SIG-M5 (cell line): Measurements from ENCODE around the gene FOXO6.
A peak's percentile ranks its signal among the peaks of the same experiment; 100 is the strongest.

Experiments
- DNase-seq: peaks from one replicate; lab custom pipeline; 2025; lab: John Stamatoyannopoulos, UW

Gene FOXO6

DNA sequence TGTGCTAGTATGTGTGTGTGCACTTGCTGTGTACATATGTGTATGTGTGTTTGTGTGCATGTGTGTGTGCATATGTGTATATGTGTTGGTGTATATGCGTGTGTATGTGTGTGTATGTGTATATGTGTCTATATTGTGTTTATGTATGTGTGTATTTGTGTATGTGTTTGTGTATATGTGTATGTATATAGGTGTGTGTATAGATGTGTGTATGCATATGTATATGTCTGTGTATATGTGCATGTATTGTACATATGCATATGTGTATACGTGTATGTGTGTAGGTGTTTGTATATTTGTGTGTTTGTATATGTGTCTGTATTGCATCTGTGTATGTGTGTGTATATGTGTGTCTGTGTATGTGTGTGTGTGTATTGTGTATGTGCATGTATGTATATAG, 64.1 kb downstream of the FOXO6 start:
- DNase-seq, result no peak

DNA sequence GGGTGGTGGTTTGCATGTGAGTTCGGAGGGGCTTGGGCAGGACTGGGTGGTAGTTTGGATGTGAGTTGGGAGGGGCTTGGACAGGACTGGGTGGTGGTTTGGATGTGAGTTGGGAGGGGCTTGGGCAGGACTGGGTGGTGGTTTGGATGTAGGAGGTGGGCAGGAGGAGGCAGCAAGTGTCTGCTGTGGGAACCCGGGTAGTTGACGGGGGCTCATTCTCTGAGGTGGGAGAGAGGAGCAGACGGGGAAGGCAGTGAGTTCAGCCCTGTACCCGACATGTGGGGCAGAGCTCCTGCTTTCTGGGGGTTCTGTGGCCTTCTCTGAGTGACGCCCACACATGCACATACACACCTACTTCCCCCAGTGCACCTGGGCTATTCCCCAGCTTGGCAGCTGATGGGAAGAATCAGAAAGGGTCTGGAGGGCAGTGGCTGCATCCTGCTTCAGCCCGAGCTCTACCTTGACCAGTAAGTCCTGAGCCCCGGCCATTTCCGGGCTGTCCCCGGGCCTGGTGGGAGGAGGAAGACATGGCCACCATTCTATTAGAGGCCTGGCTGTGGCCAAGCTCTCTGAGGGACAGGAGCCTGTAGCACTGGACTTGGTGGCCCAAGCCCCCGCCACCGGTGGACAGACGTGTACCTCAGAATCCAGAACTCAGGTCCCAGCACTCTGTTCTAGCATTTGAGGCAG, 65.1 kb downstream of the FOXO6 start:
- no peak for DNase-seq

DNA sequence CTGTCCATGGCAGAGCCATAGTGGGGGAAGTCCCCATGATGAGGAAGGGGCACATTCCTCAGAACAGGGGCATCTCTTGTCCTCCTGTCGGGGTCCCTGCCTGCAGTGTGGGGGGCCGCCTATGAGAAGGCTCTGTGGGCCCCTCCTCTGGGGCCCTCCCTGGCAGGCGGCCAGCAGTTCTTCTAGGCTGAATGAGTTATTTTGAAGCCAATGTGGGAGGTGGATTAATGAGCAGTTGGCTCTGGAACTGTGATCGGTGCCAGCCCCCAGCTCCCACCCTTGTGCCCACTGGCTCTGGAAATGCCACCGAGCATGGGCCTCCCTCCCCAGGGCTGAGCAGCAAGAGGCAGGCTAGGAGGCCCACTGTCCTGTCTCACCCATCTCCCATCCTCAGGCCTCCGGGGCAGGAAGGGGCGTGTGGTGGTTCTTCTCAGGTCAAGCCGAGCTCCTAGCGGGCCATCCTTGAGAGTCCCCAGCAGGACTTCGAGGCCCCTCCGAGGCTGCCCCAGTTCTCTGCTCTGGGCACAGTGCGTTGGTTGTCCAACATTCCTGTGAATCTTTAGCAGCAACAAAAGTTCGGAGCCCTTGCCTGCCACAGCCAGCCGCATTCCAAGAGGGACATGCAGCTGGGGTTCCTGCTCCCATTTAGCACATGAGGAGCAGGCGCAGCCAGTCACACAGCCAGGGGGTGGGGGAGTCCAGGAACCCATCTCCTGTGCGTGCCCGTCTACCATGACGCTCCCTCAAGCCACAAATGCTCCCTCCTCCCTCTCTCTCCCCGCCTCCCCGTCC, 66.1 kb downstream of the FOXO6 start:
- DNase-seq, result no peak

DNA sequence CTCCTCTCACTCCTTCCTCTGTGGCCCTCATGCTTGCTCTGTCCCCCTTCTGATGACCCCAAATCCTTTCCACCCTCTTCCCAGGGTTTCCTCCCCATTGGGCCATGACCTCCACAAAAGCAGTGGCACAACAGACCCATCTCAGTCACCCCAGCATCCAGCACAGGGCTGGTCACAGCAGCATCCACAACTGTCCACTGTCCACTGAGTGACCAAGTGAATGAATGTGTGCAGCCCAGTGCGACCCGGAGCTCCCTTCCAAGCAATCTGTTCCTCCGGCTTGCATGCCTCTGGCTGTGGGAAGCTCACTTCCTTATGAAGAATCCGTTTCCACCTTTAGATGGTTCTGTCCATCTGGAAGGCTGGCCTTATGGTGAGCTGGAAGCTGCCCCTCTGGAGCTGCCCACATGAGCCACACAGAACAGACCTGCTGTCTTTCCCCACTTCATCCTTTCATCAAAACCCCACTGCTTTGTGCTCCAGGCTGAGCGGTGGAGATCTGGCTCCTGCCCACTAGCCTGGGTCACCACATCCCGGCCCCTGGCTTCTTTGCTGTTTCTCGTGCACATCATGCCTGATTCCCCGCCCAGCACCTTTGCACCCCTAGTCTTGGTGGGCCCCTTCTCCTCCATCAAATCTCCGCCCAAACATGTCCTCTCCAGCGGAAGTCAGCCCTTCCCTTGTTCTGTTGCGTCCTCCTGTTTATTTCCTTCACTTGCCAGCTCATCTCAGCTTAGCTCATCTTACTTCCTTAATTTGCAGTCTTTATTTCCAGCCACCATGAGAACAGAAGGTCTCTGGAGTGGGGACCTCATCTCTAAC, 66.9 kb downstream of the FOXO6 start:
- DNase-seq, result peak; percentile 14

DNA sequence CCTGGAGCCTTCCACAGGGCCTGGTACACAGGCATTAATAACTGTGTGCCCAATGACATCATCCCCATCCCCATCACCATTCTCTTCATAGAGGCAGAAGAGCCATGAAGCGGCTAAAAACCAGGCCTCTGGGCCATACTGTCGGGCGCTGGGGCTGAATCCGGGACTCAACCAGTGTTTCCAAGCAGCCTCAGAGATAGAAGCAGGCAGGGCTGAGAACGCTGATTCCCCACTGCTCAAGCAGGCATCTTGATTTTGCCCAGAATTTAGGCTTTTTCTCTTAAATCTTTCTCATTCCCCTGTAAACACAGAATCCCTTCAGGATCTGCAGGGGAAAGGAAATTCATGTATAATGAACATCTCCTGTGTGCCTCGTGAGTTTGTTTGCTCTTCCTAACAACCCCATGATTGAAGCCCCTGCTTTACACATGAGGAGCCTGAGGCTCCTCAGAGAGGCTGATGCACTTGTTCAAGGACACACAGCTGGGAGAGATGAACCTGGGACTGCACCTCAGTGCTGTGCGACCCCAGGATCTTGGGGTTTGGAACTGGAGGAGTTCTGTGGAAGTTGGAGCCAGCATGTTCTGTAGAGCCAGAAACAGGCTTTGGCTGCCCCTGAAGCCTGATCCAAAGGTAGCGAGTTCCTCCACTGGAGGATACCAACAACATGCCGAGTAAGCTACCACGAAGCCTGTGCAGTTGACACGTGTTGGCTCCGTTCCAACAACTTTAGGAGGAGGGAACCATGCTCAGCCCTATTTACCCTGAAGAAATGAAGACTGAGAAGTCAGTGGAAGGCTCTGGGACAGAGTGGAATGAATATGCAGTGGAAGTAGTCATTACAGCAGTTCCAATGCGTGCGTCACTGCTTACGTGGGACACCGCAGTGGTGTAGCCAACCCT, 67.8 kb downstream of the FOXO6 start:
- no peak for DNase-seq

DNA sequence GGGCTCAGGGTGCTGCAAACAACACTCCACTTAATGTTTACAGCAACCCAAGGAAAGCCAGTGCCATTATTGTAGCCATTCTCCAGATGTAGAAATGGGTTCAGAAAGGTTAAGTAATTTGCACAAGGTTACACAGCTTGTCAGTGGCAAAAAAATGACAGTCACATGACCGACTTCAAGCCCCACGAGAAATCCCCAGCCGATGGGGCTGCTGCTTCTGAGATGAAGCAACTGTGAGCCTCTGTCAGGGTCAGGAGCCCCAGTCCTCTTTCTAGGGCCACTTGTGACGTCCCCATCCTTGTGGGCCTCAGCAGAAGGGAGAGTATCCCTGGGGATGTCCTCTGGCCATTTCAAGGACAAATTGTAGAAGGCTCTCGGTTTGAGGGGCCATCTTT, 68.4 kb downstream of the FOXO6 start:
- no peak for DNase-seq

DNA sequence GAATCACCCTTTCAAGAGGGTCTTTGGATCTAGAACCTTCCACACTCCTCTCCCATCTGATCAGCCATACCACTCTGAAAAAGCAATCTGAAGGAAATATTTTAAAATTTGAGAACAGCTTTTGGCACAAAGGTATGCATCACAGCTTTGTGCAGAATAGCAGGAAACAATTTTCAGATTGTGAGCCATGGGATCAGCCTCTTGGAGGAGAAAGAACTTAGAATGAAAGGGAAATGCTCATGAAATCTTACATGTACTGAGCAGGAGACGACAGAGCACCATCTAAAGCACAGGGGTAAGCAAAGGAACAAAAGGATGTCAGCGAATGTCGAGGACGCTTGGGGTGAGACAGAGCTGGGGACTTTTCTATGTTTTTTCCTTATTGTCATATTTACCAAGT, 68.8 kb downstream of the FOXO6 start:
- DNase-seq, result no peak

DNA sequence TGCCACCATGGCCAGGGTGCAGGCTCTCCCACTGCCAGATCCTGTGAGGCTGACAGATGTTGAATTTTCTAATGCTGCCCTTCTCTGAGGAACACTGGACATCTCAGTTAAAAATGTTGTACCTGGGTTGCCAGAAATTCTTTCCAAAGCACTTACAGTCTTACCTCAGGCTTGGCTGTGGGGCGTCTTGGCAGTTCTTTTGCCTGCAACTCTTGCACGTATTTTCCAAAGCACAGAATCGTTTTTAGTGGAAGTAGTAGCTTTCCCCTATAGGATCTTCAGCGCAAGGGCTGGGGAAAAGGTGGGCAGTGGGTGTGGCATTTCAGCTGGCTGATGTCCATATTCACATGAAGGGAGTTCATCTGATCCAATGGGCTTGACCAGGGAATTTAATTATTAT, 69.3 kb downstream of the FOXO6 start:
- DNase-seq, result no peak

DNA sequence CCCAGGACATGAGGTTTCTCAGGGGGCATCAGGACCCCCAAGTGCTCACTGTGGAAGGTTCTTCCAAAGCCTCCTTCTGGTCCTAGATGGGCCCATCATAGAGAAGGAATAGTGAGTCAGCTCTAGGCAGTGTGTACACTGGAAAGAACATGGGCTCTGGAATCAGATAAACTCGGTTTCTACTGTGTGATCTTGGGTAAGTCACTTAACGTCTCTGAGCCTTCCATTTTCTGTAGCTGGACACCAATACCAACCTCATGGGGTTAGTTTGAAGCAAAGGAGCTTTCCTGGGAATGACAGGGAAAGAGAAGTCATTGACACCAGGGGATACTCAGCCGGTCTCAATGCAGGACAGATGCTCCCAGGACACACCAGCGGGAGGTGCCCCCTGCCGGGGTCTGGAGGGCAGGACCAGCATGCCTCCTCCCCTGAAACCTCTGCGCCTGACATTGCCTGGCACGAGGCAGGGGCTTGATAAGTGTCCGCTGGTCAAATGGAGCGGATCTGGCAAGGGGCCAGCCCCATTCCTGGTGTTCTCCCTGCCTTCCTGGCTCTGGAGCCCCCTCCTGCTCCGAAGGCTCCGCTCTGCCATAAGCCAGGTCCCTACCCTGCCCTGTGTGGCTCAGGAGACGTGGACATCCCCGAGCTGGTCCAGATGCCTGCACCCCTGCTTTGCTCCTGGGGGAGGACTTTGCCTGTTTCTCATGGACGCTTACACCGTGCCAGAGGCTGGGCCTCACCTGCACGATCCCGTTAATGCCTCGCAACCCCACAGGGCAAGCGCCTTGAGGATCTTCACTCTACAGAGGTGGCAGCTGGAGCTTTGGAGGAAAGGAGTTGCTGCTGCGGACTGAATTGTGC, 70.5 kb downstream of the FOXO6 start:
- no peak for DNase-seq
